ENCODE results near the gene SMAP1.

The SMAP1 gene

DNA sequence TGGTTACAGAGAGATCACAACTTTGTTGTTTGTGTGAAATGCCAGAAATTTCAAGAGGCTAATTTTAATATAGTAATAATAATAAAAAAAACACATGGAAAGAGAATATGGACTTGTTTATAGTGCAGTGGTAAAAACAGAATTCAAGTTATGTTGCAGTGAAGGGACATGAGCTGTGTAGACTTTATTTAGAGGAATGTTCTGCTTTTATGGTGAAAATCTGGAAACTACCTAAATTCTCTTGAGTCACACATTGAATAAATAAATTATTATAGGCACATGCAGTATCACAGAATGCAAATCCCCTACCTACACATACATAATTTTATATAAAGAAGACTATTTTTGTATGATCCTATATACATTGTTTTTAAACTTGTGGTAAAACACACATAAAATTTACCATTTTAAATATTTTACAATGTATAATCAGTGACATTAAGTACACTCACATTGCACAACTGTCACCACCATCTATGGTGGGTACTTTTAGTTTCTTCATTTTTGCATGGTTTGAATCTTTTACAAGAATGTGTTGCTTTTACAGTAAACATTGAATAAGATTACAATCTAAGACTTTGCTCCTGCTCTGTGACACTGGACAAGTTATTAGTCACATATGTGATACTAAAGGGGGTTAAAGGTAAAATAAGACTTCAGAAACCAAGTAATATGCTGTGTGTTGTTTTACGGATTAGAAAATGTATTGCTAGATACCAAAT lies 181.8 kb downstream of the SMAP1 start:
- Histone ChIP-seq H3K9me3 (ENCODE audit: control insufficient read depth, insufficient read depth, low read depth, low read length) (no peaks in the 10 kb centered on the region), H3K27ac (ENCODE audit: extremely low read depth, low read depth, low read length) (no peak overlapping the region), H3K36me3 (ENCODE audit: control insufficient read depth in 2 of 2, insufficient read depth in 1 of 2, low read length in 2 of 2) (peaks cover 0 to 12% of the 10 kb centered on the region in 2 experiments; a peak in 1 of 3 replicates), H3K4me1 (ENCODE audit: control insufficient read depth, insufficient read depth, low read length) (no peaks in the 10 kb centered on the region), H3K4me3 (ENCODE audit: low read depth, low read length) (no peak overlapping the region)
- CTCF ChIA-PET, result interaction anchor here (1.2 kb wide), 1 partner anchor 36 kb away, joined by 4 read pairs; no protein-coding TSS in a partner anchor
- no peak for TF ChIP-seq ZNF624 (tag by site-specific recombination; IDR thresholded peaks at IDR 0.05)
- TF ChIP-seq BCL11A (tag by site-specific recombination; IDR thresholded peaks at IDR 0.05; ENCODE audit: low read depth), result no peak
- TF ChIP-seq ZNF843 (tag by site-specific recombination; IDR thresholded peaks at IDR 0.05), result no peak
- TF ChIP-seq IKZF3 (tag by site-specific recombination; IDR thresholded peaks at IDR 0.05), result no peak
- no peak for TF ChIP-seq ZNF555 (tag by site-specific recombination; conservative IDR thresholded peaks at IDR 0.05)
- TF ChIP-seq, protein P1, sequence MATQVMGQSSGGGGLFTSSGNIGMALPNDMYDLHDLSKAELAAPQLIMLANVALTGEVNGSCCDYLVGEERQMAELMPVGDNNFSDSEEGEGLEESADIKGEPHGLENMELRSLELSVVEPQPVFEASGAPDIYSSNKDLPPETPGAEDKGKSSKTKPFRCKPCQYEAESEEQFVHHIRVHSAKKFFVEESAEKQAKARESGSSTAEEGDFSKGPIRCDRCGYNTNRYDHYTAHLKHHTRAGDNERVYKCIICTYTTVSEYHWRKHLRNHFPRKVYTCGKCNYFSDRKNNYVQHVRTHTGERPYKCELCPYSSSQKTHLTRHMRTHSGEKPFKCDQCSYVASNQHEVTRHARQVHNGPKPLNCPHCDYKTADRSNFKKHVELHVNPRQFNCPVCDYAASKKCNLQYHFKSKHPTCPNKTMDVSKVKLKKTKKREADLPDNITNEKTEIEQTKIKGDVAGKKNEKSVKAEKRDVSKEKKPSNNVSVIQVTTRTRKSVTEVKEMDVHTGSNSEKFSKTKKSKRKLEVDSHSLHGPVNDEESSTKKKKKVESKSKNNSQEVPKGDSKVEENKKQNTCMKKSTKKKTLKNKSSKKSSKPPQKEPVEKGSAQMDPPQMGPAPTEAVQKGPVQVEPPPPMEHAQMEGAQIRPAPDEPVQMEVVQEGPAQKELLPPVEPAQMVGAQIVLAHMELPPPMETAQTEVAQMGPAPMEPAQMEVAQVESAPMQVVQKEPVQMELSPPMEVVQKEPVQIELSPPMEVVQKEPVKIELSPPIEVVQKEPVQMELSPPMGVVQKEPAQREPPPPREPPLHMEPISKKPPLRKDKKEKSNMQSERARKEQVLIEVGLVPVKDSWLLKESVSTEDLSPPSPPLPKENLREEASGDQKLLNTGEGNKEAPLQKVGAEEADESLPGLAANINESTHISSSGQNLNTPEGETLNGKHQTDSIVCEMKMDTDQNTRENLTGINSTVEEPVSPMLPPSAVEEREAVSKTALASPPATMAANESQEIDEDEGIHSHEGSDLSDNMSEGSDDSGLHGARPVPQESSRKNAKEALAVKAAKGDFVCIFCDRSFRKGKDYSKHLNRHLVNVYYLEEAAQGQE (tag by site-specific recombination; IDR thresholded peaks at IDR 0.05), result no peak
- no peak for TF ChIP-seq ZNF214 (tag by site-specific recombination; IDR thresholded peaks at IDR 0.05; ENCODE audit: borderline replicate concordance)
- no peak for TF ChIP-seq KLF1 (tag by site-specific recombination; IDR thresholded peaks at IDR 0.05)
- TF ChIP-seq MEIS1 (CRISPR knock-in tag; IDR thresholded peaks at IDR 0.05; ENCODE audit: borderline replicate concordance), result no peak
- POLR2A ChIA-PET, result no interaction called here

DNA sequence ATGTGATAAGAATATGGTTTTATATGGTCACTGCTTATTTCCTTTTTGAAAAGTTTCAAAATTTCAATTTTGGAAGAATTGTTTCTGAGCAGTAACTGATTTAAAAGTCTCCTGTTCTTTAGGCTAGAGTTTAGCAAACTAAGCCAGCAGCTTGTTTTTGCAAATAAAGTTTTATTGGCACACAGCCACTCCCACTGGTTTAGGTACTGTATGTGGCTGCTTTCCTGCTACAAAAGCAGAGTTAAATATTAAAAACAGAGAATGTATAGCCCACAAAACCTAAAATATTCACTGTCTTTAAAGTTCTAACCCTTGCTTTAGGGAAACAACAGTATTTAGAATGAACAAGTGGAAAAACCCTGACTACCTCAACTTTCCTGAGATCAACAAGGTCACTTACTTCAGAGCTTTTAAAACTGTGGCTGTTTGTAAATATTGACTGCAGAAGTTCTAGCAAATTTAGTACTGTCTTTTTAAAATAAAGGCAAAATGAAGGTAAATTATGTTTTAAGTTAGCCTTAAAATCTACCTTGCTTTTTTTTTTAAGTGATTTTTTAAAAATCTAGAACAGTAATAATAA lies 185.1 kb downstream of the SMAP1 start:
- CTCF ChIA-PET, result interaction anchor here (0.7 kb wide), 1 partner anchor 302 kb away, joined by 5 read pairs; no protein-coding TSS in a partner anchor
- POLR2A ChIA-PET, result no interaction called here
- TF ChIP-seq, protein P2, sequence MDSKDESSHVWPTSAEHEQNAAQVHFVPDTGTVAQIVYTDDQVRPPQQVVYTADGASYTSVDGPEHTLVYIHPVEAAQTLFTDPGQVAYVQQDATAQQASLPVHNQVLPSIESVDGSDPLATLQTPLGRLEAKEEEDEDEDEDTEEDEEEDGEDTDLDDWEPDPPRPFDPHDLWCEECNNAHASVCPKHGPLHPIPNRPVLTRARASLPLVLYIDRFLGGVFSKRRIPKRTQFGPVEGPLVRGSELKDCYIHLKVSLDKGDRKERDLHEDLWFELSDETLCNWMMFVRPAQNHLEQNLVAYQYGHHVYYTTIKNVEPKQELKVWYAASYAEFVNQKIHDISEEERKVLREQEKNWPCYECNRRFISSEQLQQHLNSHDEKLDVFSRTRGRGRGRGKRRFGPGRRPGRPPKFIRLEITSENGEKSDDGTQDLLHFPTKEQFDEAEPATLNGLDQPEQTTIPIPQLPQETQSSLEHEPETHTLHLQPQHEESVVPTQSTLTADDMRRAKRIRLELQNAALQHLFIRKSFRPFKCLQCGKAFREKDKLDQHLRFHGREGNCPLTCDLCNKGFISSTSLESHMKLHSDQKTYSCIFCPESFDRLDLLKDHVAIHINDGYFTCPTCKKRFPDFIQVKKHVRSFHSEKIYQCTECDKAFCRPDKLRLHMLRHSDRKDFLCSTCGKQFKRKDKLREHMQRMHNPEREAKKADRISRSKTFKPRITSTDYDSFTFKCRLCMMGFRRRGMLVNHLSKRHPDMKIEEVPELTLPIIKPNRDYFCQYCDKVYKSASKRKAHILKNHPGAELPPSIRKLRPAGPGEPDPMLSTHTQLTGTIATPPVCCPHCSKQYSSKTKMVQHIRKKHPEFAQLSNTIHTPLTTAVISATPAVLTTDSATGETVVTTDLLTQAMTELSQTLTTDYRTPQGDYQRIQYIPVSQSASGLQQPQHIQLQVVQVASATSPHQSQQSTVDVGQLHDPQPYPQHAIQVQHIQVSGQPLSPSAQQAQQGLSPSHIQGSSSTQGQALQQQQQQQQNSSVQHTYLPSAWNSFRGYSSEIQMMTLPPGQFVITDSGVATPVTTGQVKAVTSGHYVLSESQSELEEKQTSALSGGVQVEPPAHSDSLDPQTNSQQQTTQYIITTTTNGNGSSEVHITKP (tag by site-specific recombination; IDR thresholded peaks at IDR 0.05), result no peak
- TF ChIP-seq ZNF24 (tag by site-specific recombination; IDR thresholded peaks at IDR 0.05) (no peak), ZNF155 (tag by site-specific recombination; IDR thresholded peaks at IDR 0.05) (no peak), ZBTB8A (tag by site-specific recombination; IDR thresholded peaks at IDR 0.05) (no peak), ZNF747 (tag by site-specific recombination; IDR thresholded peaks at IDR 0.05) (no peak), EGR2 (tag by site-specific recombination; IDR thresholded peaks at IDR 0.05; ENCODE audit: low read depth) (no peak), ZNF2 (tag by site-specific recombination; IDR thresholded peaks at IDR 0.05) (no peak), SP3 (tag by site-specific recombination; IDR thresholded peaks at IDR 0.05) (no peak)
- TF ChIP-seq, protein P3, sequence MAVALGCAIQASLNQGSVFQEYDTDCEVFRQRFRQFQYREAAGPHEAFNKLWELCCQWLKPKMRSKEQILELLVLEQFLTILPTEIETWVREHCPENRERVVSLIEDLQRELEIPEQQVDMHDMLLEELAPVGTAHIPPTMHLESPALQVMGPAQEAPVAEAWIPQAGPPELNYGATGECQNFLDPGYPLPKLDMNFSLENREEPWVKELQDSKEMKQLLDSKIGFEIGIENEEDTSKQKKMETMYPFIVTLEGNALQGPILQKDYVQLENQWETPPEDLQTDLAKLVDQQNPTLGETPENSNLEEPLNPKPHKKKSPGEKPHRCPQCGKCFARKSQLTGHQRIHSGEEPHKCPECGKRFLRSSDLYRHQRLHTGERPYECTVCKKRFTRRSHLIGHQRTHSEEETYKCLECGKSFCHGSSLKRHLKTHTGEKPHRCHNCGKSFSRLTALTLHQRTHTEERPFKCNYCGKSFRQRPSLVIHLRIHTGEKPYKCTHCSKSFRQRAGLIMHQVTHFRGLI (tag by site-specific recombination; IDR thresholded peaks at IDR 0.05), result no peak
- TF ChIP-seq, protein P1 (tag by site-specific recombination; IDR thresholded peaks at IDR 0.05), result no peak
- TF ChIP-seq, protein P4, sequence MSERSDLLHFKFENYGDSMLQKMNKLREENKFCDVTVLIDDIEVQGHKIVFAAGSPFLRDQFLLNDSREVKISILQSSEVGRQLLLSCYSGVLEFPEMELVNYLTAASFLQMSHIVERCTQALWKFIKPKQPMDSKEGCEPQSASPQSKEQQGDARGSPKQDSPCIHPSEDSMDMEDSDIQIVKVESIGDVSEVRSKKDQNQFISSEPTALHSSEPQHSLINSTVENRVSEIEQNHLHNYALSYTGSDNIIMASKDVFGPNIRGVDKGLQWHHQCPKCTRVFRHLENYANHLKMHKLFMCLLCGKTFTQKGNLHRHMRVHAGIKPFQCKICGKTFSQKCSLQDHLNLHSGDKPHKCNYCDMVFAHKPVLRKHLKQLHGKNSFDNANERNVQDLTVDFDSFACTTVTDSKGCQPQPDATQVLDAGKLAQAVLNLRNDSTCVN (tag by site-specific recombination; optimal IDR thresholded peaks at IDR 0.05), result no peak

More for the DNA sequence above, 185.1 kb downstream of the SMAP1 start:
- Histone ChIP-seq H3K9me3 (ENCODE audit: control insufficient read depth, insufficient read depth, low read depth, low read length) (no peaks in the 10 kb centered on the region), H3K4me1 (ENCODE audit: control insufficient read depth, insufficient read depth, low read length) (no peaks in the 10 kb centered on the region), H3K27ac (ENCODE audit: extremely low read depth, low read depth, low read length) (no peak overlapping the region), H3K4me3 (ENCODE audit: low read depth, low read length) (no peak overlapping the region), H3K36me3 (ENCODE audit: control insufficient read depth in 2 of 2, insufficient read depth in 1 of 2, low read length in 2 of 2) (peaks cover 0 to 5% of the 10 kb centered on the region in 2 experiments; a peak in 1 of 3 replicates)
